Fibroblast of villous mesenchyme (primary cell): ENCODE results near the gene SPTB. TPM values are rescaled to one million over a fixed set of nuclear protein-coding genes. Genes with fewer than 3 reads are reported as not detected.

Experiments used
- DNase-seq: peaks from one replicate; pipeline ENCODE4 v3.0.0-alpha.2; 2010; ENCODE audit warnings: low read depth
- H3K4me3 ChIP-seq: 2 replicates; pipeline ENCODE4 v1.5.1; 2011; ENCODE audit warnings: low read depth, mild to moderate bottlenecking, low read length
- CTCF ChIP-seq: IDR thresholded peaks from 2 replicates; pipeline ENCODE4 v1.5.1; 2012; ENCODE audit warnings: low read depth, mild to moderate bottlenecking, low read length; ENCODE audit not compliant: insufficient read depth
- total RNA-seq: library from RNA; depleted of rRNA; stranded (reverse); fragments of >200 nt; gene quantifications from 2 replicates; pipeline ENCODE4 v1.2.3, GENCODE V29; 2012

The SPTB gene
- total RNA-seq, 1 donor: under 0.01 TPM

DNA sequence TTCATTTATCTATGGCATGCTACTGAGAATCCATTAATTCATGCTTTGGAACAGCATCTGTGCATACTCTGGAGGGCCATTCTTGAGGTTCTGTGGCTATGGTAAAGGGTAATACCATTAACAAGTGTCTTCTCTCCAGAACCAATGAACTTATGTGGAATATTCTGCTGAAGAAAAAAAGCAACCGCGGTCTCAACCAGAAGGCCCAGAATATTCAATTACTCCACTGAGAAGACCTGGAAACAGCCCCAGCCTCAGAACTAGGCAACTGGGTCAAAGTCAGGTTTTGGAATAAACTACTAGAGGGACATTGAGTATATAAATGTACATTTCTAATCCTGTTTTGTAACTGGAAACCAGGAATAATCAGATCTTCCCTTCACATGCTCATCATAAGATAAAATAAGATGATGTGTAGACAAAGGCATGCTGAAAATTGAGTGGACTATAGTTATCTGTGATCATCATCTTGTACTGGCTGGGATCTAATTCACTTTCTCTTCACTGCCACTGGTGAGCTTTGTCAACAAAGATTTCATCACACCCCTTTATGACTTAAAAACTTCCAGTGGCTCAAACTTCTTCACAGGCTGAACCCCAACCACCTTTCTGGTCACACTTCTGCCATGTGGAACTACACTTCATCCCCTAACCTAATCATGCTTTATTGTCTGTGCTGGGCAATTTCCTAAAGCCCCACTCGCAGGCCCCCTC, 6.0 kb downstream of the SPTB start:
- DNase-seq: peak; percentile 62
- no peak overlapping the region for H3K4me3 ChIP-seq
- no peak for TF ChIP-seq CTCF

GRCh38 chr14:64871344-64871743, 8.4 kb downstream of the SPTB start:
- no peak overlapping the region for H3K4me3 ChIP-seq
- no peak for DNase-seq
- TF ChIP-seq CTCF: no peak

- DNase-seq: no peak
- TF ChIP-seq CTCF: no peak
- H3K4me3 ChIP-seq: no peak overlapping the region
Observed at GRCh38 chr14:64870160-64870559, 9.5 kb downstream of the SPTB start.

GRCh38 chr14:64868841-64869240, 10.9 kb downstream of the SPTB start:
- TF ChIP-seq CTCF: no peak
- DNase-seq: no peak
- H3K4me3 ChIP-seq: no peak overlapping the region

GRCh38 chr14:64868379-64868778, 11.3 kb downstream of the SPTB start:
- no peak for TF ChIP-seq CTCF
- DNase-seq: no peak

GRCh38 chr14:64867182-64867581, 12.5 kb downstream of the SPTB start:
- no peak for TF ChIP-seq CTCF
- DNase-seq: no peak

More at GRCh38 chr14:64868379-64868778, 11.3 kb downstream of the SPTB start:
- no peak overlapping the region for H3K4me3 ChIP-seq

GRCh38 chr14:64865992-64866391, 13.7 kb downstream of the SPTB start:
- no peak overlapping the region for H3K4me3 ChIP-seq
- DNase-seq: no peak
- no peak for TF ChIP-seq CTCF

More at GRCh38 chr14:64867182-64867581, 12.5 kb downstream of the SPTB start:
- no peak overlapping the region for H3K4me3 ChIP-seq
